NCI-H1694 (cell line): ENCODE results near the gene SART3.
"Not testable (repeated sequence)": the region's sequence is repeated elsewhere in the genome, so short reads cannot be mapped to it uniquely, and the experiment has no call there.

Source experiments
- DNase-seq: peaks from one replicate; lab custom pipeline; 2025; lab: John Stamatoyannopoulos, UW

Gene SART3

DNA sequence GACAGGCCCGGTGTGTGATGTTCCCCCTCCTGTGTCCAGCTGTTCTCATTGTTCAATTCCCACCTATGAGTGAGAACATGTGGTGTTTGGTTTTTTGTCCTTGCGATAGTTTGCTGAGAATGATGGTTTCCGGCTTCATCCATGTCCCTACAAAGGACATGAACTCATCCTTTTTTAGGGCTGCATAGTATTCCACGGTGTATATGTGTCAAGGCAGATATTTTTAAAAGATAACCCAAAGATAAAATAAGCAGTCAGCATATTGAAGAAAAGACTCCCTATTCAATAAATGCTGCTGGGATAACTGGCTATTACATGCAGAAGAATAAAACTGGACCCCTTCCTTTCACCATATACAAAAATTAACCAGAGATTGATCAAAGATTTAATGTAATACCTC lies 73.9 kb downstream of the SART3 start:
- not testable (repeated sequence) for DNase-seq

DNA sequence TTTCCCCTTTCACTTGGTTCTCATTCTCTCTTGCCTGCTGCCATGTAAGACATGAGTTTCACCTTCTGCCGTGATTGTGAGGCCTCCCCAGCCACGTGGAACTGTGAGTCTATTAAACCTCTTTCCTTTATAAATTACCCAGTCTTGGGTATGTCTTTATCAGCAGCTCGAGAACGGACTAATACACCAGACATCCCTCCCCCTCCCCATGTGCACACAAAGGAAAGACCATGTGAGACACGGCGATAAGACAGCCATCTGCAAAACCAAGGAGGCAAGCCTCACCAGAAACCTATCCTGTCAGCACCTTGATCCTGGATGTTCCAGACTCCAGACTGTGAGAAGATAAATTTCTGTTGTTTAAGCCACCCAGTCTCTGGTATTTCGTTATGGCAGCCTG lies 75.6 kb downstream of the SART3 start:
- DNase-seq = not testable (repeated sequence)

DNA sequence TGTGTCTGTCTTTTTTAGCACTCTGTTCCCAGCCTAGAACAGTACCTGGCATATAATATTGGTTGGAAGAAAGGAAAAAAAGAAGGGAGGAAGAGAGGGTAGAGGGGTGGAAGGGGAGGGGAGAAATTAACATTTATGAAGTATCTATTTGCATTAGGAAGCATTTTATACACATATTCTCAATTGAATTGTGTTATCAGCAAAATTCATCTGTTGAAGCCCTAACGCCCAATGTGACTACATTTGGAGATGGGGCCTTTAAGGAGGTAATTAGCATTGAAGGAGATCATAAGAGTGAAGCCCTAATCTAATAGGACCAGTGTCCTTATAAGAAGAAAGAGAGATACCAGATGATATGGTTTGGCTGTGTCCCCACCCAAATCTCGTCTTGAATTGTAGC lies 76.1 kb downstream of the SART3 start:
- no peak for DNase-seq

GRCh38 chr12:108484431-108484830 lies 76.5 kb downstream of the SART3 start:
- no peak for DNase-seq

DNA sequence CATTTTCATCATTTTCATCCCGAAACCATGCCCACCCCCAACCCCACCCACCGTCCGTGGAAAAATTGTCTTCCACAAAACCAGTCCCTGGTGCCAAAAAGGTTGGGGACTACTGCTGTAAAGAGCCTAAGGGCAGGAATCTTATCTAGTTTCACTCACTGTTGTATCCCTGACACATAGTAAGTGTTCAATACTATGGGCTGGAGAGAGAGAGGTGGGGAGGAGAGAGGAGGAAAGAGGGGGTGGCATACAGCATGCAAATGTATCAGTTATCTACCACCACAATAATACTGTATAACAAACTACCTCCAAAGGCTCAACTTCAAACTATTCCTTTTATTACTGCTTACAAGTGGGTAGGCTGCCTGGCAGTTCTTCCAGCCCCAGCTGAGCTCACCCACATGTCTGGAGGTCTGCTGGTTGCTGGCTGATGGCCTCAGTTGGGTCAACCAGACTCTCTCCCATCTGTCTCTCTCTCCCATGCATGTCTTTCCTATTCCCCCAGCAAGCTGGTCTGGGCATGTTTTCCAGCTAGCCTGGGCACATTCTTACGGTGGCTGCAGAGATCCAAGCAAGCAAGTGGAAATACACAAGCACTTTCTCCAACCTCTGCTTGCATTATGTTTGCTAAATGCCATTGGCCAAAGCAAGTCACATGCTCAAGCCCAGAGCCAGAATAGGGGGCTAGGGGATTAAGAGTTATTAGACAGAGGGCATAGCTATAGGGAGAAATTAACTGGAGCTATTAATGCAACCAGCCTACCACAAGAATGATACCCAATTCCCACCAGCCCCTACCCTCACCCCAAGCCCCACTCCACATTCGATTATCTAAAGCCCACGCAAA lies 77.5 kb downstream of the SART3 start:
- DNase-seq = peak; percentile 45

GRCh38 chr12:108482717-108483212 lies 78.2 kb downstream of the SART3 start:
- DNase-seq = no peak

GRCh38 chr12:108479364-108480070 lies 81.5 kb downstream of the SART3 start:
- no peak for DNase-seq

DNA sequence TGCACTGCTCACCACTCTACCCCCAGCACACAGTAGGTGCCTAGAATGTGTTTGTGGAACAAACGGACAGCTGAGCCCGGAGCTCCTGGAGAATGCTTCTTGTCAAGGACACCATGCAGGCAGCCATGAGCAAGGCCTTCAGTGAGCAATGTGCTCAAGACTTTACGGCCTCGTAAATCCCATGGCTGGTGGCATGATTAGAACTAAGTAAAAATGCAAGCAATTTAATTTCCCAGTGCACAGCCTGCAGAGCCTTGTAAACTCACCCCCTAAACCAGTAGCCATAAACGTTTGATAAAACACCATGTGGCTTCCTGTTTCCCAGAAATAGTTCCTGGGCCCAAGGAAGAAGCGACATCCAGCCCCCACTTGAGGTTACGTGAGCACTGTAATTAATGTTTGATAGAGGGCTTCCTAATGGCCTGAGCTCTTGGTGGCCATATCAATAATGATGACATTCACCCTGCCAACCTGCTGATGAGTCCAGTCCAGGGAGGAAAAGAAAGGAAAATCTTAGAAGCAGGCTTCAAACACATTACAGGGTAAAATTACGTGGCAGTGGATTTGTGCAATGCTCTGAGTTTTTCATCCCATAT lies 82.3 kb downstream of the SART3 start:
- no peak for DNase-seq

DNA sequence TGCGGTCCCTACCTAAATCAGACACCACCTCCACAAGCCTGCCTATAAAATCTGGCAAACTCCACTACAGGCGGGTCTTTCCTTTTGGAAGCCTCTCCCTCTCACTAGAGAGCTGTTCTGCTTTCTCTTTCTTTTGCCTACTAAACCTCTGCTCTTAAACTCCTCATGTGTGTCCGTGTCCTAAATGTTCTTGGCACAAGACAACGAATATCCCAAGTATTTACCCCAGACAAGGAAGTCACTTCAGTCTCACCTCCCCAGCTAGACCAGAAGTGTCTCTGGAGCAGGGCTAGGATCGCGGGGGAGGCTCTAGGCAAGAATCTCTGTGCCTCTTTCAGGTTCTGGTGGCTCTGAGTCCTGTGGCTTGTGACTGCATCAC lies 83.1 kb downstream of the SART3 start:
- no peak for DNase-seq

- no peak for DNase-seq
Observed at GRCh38 chr12:108477055-108477880, 83.7 kb downstream of the SART3 start.

DNA sequence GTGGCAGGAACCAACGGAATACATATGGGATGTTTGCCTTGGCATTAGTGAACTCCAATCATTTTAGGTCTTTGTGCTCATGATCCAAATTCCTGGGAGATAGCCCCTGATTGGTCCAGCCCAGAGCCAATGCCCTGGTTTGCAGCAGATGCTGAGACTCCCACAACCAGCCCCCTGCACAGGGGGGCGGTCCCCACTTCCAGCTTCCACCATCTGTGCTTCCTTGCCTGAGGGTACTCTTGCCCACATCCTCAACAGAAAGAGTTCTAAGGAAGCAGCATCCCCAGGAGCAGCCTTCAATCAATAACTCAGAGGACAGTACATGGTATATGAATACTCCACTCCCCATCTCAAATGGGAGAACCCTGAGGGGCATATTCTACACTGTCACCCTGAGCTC lies 85.6 kb downstream of the SART3 start:
- peak; percentile 28 for DNase-seq

- no peak for DNase-seq
Observed at GRCh38 chr12:108473400-108474055, 87.4 kb downstream of the SART3 start.
